ENCODE data around the gene SPDYE3.
"Not testable (repeated sequence)": the region's sequence is repeated elsewhere in the genome, so short reads cannot be mapped to it uniquely, and the experiment has no call there.

SPDYE3 gene

DNA sequence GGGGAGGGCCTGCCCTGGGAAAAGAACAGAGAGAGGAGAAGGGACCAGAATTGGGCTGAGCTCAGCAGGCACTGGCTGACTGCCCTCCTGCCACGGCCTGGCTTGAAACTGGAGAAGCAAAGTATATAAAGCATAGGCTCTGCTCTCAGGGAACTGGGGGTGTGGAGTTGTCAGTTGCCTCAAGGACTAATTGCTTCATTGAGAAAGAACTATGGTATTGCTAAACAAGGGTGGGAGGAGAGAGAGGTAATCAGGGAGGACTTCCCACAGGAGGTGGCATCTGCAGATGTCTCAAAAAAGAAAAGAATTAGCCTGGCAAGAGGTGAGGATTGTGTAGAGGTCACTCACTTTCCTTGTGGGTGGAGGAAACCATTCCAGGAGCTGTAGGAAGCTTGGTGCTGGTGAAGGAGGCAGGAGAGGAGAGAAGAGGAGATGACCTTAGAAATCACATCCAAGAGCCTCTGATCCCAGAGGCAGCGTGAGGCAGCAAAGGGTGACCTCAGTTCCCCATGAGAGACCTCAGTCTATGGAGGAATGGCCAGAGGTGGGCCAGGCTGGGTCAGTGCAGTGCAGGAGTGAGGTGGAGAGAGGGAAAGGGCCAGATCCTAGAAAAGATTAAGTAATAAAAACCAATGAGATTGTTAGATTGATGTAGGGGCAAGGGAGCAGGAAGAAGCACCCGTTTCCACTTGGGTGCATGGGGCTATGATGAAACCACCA lies 52.8 kb downstream of the SPDYE3 start:
- Histone ChIP-seq H3K27me3 (ENCODE audit: control insufficient read depth, insufficient read depth, low read length) (no peaks in the 10 kb centered on the region), H3K4me3 (ENCODE audit: low read depth, low read length) (no peak overlapping the region), H3K79me2 (no peaks in the 10 kb centered on the region), H3K4me1 (no peaks in the 10 kb centered on the region), H3K9ac (no peak overlapping the region), H3K9me3 (ENCODE audit: control insufficient read depth, low read length) (no peaks in the 10 kb centered on the region), H3K4me2 (ENCODE audit: low read length) (no peak overlapping the region), H3K27ac (no peak overlapping the region), H2AFZ (no peak overlapping the region), H3K36me3 (ENCODE audit: control insufficient read depth, insufficient read depth, low read length) (no peaks in the 10 kb centered on the region)
- TF ChIP-seq, protein P1, sequence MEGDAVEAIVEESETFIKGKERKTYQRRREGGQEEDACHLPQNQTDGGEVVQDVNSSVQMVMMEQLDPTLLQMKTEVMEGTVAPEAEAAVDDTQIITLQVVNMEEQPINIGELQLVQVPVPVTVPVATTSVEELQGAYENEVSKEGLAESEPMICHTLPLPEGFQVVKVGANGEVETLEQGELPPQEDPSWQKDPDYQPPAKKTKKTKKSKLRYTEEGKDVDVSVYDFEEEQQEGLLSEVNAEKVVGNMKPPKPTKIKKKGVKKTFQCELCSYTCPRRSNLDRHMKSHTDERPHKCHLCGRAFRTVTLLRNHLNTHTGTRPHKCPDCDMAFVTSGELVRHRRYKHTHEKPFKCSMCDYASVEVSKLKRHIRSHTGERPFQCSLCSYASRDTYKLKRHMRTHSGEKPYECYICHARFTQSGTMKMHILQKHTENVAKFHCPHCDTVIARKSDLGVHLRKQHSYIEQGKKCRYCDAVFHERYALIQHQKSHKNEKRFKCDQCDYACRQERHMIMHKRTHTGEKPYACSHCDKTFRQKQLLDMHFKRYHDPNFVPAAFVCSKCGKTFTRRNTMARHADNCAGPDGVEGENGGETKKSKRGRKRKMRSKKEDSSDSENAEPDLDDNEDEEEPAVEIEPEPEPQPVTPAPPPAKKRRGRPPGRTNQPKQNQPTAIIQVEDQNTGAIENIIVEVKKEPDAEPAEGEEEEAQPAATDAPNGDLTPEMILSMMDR (IDR thresholded peaks at IDR 0.05) = no peak

DNA sequence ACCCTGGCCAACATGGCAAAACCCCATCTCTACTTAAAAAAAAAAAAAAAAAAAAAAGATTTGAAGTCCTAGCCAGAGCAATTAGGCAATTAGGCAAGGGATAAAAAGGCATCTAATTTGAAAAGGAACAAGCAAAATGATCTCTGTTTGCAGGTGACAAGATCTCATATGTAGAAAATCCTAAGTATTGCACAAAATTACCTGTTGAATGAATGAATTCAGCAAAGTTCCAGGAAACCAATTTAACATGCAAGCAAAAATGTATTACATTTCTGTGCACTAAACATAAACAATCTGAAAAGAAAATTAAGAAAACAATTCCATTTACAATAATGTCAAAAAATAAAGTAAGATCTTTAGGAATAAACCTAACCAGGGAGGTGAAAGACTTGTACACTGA lies 55.6 kb downstream of the SPDYE3 start:
- Histone ChIP-seq H3K27me3 (ENCODE audit: control insufficient read depth, insufficient read depth, low read length) (no peaks in the 10 kb centered on the region), H3K9ac (no peak overlapping the region), H3K36me3 (ENCODE audit: control insufficient read depth, insufficient read depth, low read length) (no peaks in the 10 kb centered on the region), H3K9me3 (ENCODE audit: control insufficient read depth, low read length) (no peaks in the 10 kb centered on the region), H3K4me1 (no peaks in the 10 kb centered on the region), H2AFZ (no peak overlapping the region), H3K27ac (no peak overlapping the region), H3K4me3 (ENCODE audit: low read depth, low read length) (no peak overlapping the region), H3K4me2 (ENCODE audit: low read length) (no peak overlapping the region), H3K79me2 (no peaks in the 10 kb centered on the region)
- TF ChIP-seq, protein P1 (IDR thresholded peaks at IDR 0.05) = no peak

DNA sequence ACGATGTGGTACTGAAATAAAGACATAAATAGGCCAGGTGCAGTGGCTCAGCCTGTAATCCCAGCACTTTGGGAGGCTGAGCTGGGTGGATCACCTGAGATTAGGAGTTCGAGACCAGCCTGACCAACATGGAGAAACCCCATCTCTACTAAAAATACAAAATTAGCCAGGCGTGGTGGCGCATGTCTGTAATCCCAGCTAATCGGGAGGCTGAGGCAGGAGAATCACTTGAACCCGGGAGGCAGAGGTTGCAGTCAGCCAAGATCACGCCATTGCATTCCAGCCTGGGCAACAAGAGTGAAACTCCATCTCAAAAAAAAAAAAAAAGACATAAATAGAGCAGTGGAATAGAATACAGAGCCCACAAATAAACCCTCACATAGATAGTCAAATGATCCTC lies 56.3 kb downstream of the SPDYE3 start:
- not testable (repeated sequence) for H3K4me3 ChIP-seq (ENCODE audit: low read depth, low read length); H3K79me2 ChIP-seq; H3K36me3 ChIP-seq (ENCODE audit: control insufficient read depth, insufficient read depth, low read length); H2AFZ ChIP-seq; H3K4me1 ChIP-seq; H3K27ac ChIP-seq; H3K4me2 ChIP-seq (ENCODE audit: low read length); H3K9ac ChIP-seq; H3K27me3 ChIP-seq (ENCODE audit: control insufficient read depth, insufficient read depth, low read length); H3K9me3 ChIP-seq (ENCODE audit: control insufficient read depth, low read length)

DNA sequence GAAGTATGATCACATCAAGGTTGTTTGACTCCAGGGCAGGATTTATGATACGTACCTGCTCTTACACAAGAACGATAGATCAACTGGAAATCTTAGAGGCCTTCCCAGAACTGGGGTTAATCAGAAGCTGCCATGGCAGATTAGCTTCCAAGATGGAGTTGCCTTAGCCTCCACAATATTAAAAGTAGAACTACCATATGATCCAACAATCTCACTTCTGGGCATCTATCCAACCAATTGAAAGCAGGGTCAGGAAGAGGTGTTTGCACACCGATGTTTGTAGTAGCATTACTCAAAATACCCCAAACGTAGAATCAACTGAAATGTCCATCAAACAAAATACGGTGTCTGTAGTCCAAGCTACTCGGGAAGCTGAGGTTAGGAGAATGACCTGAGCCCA lies 57.0 kb downstream of the SPDYE3 start:
- Histone ChIP-seq H3K27ac (no peak overlapping the region), H3K4me3 (ENCODE audit: low read depth, low read length) (no peak overlapping the region), H3K79me2 (no peaks in the 10 kb centered on the region), H3K36me3 (ENCODE audit: control insufficient read depth, insufficient read depth, low read length) (no peaks in the 10 kb centered on the region), H3K27me3 (ENCODE audit: control insufficient read depth, insufficient read depth, low read length) (no peaks in the 10 kb centered on the region), H3K9me3 (ENCODE audit: control insufficient read depth, low read length) (no peaks in the 10 kb centered on the region), H3K4me2 (ENCODE audit: low read length) (no peak overlapping the region), H3K4me1 (no peaks in the 10 kb centered on the region), H2AFZ (no peak overlapping the region), H3K9ac (no peak overlapping the region)
- TF ChIP-seq, protein P1 (IDR thresholded peaks at IDR 0.05) = no peak

DNA sequence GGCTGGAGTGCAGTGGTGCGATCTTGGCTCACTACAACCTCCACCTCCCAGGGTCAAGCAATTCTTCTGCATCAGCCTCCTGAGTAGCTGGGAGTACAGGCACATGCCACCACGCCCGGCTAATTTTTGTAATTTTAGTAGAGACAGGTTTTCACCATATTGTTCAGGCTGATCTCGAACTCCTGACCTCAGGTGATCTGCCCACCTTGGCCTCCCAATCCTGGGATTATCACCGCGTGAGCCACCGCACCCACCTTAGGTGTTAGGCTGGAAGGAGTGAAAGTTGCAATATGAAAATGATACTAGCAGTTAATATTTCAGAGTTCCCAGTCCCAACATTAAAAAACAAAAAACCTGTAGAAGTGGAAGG lies 58.5 kb downstream of the SPDYE3 start:
- H3K79me2 ChIP-seq; H3K27ac ChIP-seq; H3K9me3 ChIP-seq (ENCODE audit: control insufficient read depth, low read length); H3K4me3 ChIP-seq (ENCODE audit: low read depth, low read length); H3K36me3 ChIP-seq (ENCODE audit: control insufficient read depth, insufficient read depth, low read length); H3K4me1 ChIP-seq; H3K4me2 ChIP-seq (ENCODE audit: low read length); H2AFZ ChIP-seq; H3K27me3 ChIP-seq (ENCODE audit: control insufficient read depth, insufficient read depth, low read length); H3K9ac ChIP-seq: not testable (repeated sequence)

All from parathyroid adenoma (tissue), 2 donors.